Ovary (tissue), 3 donors: ENCODE results near the gene BACH2.

Source experiments
- EP300 ChIP-seq: sonication (generic); formaldehyde crosslinking; IDR thresholded peaks from one replicate; pipeline ENCODE4 v1.6.1; 2017; ENCODE audit warnings: antibody characterized with exemption
- POLR2A ChIP-seq: fragments of 450-650 bp; IDR thresholded peaks from one replicate; pipeline ENCODE4 v1.6.1; 2017; ENCODE audit warnings: antibody characterized with exemption, mild to moderate bottlenecking, moderate library complexity
- TF ChIP-seq, protein P1 (sequence below), 3 donors: fragments of 450-650 bp in 2 of 3; fragments of 200-600 bp in 1 of 3; IDR thresholded peaks; one replicate each; pipeline versions ENCODE4 v1.5.1 to v1.8.0; 2016 to 2022; ENCODE audit warnings: antibody characterized with exemption in 3 of 3, mild to moderate bottlenecking in 1 of 3
- donor health status: DM: no; HTN: no; CAD: no.

GRCh38 chr6:90118581-90118980 lies 178.1 kb downstream of the BACH2 start:
- TF ChIP-seq, protein P1, sequence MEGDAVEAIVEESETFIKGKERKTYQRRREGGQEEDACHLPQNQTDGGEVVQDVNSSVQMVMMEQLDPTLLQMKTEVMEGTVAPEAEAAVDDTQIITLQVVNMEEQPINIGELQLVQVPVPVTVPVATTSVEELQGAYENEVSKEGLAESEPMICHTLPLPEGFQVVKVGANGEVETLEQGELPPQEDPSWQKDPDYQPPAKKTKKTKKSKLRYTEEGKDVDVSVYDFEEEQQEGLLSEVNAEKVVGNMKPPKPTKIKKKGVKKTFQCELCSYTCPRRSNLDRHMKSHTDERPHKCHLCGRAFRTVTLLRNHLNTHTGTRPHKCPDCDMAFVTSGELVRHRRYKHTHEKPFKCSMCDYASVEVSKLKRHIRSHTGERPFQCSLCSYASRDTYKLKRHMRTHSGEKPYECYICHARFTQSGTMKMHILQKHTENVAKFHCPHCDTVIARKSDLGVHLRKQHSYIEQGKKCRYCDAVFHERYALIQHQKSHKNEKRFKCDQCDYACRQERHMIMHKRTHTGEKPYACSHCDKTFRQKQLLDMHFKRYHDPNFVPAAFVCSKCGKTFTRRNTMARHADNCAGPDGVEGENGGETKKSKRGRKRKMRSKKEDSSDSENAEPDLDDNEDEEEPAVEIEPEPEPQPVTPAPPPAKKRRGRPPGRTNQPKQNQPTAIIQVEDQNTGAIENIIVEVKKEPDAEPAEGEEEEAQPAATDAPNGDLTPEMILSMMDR (IDR thresholded peaks at IDR 0.05), result no peak
- TF ChIP-seq EP300, result no peak
- no peak for TF ChIP-seq POLR2A
